Measurements from ENCODE around the gene MAPK7. TPM values are rescaled to one million over a fixed set of nuclear protein-coding genes. Genes with fewer than 3 reads are reported as not detected.

Gene MAPK7
- total and polyA plus RNA-seq, 9 of the 15 experiments (the other 6 are each of a cell fraction or from before 2014, with no cell fraction given), result 0.46 to 7.5 (median 2.5) TPM

- intact Hi-C loops (cut with micrococcal nuclease), result no loop called here
- Histone ChIP-seq H3K27ac (ENCODE audit: extremely low read depth, low read depth, low read length) (no peak overlapping the region; the same call in 2 of the 3 replicates), H3K4me2 (ENCODE audit: insufficient read depth, low read length) (no peak overlapping the region), H3K79me2 (ENCODE audit: control insufficient read depth, insufficient read depth, low read length) (peaks cover 6% of the 10 kb centered on the region; the same call in 2 of the 3 replicates), H4K20me1 (replicated peaks; ENCODE audit: control insufficient read depth, insufficient read depth, low read length) (no peaks in the 10 kb centered on the region), H2AFZ (ENCODE audit: low read depth, low read length) (no peak overlapping the region), H3K27me3 (ENCODE audit: control insufficient read depth in 2 of 2, insufficient read depth in 2 of 2, low read length in 2 of 2) (no peaks in the 10 kb centered on the region), H3K9me1 (ENCODE audit: control insufficient read depth, insufficient read depth, low read length) (no peaks in the 10 kb centered on the region), H3K9me3 (replicated peaks; ENCODE audit: control insufficient read depth, insufficient read depth, low read depth, low read length) (no peaks in the 10 kb centered on the region), H3K4me3 (no peak overlapping the region), H3K9ac (ENCODE audit: insufficient read depth in 1 of 2, low read depth in 2 of 2, low read length in 2 of 2) (no peak overlapping the region; a peak in 1 of 4 replicates), H3K4me1 (replicated peaks in 1 of 2; ENCODE audit: control insufficient read depth in 2 of 2, insufficient read depth in 2 of 2, low read length in 2 of 2) (peaks cover 3 to 32% of the 10 kb centered on the region in 2 experiments; a peak in 4 of 5 replicates), H3K36me3 (ENCODE audit: control insufficient read depth, insufficient read depth, low read length) (peaks cover 21% of the 10 kb centered on the region; the same call in 2 of the 3 replicates)
- no peak for FAIRE-seq
- no peak for DNase-seq (ENCODE audit: extremely low read depth in 1 of 4, low spot score in 3 of 4)
- 83% methylated on average over 5 of the region's 6 CpGs for WGBS (ENCODE audit: insufficient coverage, low coverage, missing lambda C conversion rate)
- POLR2A ChIA-PET, result no interaction called here
- ATAC-seq, result no peak
- in situ Hi-C loops (cut with MboI), result no loop called here
- no TSS peak for BruUV-seq (replicated peaks)
- no peak for TF ChIP-seq ZBTB49 (CRISPR knock-in tag; IDR thresholded peaks at IDR 0.05; ENCODE audit: borderline replicate concordance)
- TF ChIP-seq NCOA6 (IDR thresholded peaks at IDR 0.05), result no peak
- no peak for TF ChIP-seq MCM3 (IDR thresholded peaks at IDR 0.05)
- TF ChIP-seq CBX8 (IDR thresholded peaks at IDR 0.05; ENCODE audit: borderline replicate concordance, extremely low read depth, low read depth, low read length, poor library complexity, severe bottlenecking), result no peak
- no peak for TF ChIP-seq SIN3B (IDR thresholded peaks at IDR 0.05; ENCODE audit: low read depth)
- TF ChIP-seq, protein P1, sequence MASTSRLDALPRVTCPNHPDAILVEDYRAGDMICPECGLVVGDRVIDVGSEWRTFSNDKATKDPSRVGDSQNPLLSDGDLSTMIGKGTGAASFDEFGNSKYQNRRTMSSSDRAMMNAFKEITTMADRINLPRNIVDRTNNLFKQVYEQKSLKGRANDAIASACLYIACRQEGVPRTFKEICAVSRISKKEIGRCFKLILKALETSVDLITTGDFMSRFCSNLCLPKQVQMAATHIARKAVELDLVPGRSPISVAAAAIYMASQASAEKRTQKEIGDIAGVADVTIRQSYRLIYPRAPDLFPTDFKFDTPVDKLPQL (IDR thresholded peaks at IDR 0.05; ENCODE audit: extremely low read depth, insufficient read length), result no peak
- TF ChIP-seq ZSCAN29 (IDR thresholded peaks at IDR 0.05), result no peak
- no peak for TF ChIP-seq HMGXB4 (CRISPR knock-in tag; IDR thresholded peaks at IDR 0.05)
- TF ChIP-seq ZNF395 (CRISPR knock-in tag; IDR thresholded peaks at IDR 0.05), result no peak
- TF ChIP-seq DNMT1 (IDR thresholded peaks at IDR 0.05), result no peak
- TF ChIP-seq ZNF449 (CRISPR knock-in tag; IDR thresholded peaks at IDR 0.05), result no peak
- CTCF ChIA-PET (ENCODE audit: low intra/inter-chr PET ratio), result no interaction called here
Measured at GRCh38 chr17:19383681-19384470, 5.6 kb downstream of the MAPK7 start.

All from K562 (cell line).